Measurements from ENCODE around the gene LGI2. TPM values are rescaled to one million over a fixed set of nuclear protein-coding genes. Genes with fewer than 3 reads are reported as not detected.

Gene LGI2
- total RNA-seq, 1 donor from 2014 or later, result 1.6 TPM

DNA sequence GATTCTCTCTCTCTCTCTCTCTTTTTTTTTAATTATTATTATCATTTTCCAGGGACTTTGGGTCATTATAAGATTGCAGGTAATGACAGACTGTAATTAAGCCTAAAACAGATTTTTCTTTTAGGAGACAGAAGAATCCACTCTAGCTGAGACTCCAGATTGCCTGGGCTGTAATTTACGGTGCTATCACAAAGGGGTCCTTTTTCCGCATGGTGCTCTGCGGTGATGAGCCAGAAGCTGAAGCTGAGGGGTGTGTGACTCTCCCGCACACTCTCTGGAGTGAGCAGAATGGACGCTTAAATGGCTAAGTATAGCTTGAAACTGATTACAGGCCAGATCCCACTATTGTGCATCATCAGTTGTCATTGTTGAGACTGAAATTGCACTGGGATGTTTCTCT is 50.0 kb downstream of the LGI2 start:
- H3K9me3 ChIP-seq (ENCODE audit: control insufficient read depth in 3 of 3, low read length in 3 of 3), result no peaks in the 10 kb centered on the region
- no peak overlapping the region for H3K9ac ChIP-seq (ENCODE audit: low read depth in 1 of 3, low read length in 3 of 3)
- peaks cover 0 to 3% (median 0%) of the 10 kb centered on the region in 3 donors for H3K27me3 ChIP-seq (ENCODE audit: control insufficient read depth in 3 of 3, insufficient read depth in 3 of 3, low read length in 3 of 3)
- H3K27ac ChIP-seq (ENCODE audit: low read depth, low read length), result no peak overlapping the region
- peaks cover 0 to 8% (median 7%) of the 10 kb centered on the region in 3 donors for H3K4me1 ChIP-seq (ENCODE audit: control insufficient read depth in 3 of 3, insufficient read depth in 3 of 3, low read length in 3 of 3)
- no peak overlapping the region for H3K4me3 ChIP-seq (ENCODE audit: low read length in 3 of 3)
- H3K36me3 ChIP-seq (ENCODE audit: control insufficient read depth in 3 of 3, insufficient read depth in 3 of 3, low read length in 3 of 3), result no peaks in the 10 kb centered on the region

DNA sequence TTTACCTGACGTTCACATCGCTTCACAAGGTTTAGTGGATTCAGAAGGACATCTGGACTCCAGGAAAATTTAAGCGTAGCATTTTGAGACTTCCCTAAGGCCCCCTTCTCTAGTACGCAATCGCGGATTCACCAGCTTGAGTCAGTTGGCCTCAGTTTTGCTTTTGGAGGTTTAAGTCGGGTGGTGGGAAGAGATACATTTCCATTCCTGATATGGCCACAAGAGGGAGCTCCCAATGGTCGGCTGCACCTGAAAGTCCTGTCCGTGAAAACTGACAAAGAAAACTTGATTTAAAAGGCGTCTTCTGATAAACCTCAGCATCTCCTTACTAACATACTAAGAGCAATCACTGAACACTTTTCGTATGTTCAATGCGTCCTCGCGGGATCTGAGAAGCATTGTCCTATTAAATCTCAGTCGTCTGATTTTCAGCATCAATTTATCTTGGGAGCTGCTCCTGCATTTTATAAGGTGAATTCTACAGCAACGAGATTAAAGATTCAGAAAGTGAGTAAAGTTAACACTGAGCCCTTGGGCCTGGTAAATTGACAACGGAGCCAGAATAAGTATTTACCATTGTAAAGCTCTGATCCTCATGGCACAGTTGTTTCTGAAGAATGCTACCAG is 50.6 kb downstream of the LGI2 start:
- peak overlapping the region; percentile 2 to 74 (median 46) for H3K4me3 ChIP-seq (ENCODE audit: low read length in 3 of 3)
- peak overlapping the region; percentile 80 for H3K27ac ChIP-seq (ENCODE audit: low read depth, low read length)
- H3K4me1 ChIP-seq (ENCODE audit: control insufficient read depth in 3 of 3, insufficient read depth in 3 of 3, low read length in 3 of 3), result peaks cover 0 to 8% (median 7%) of the 10 kb centered on the region in 3 donors
- H3K9me3 ChIP-seq (ENCODE audit: control insufficient read depth in 3 of 3, low read length in 3 of 3), result no peaks in the 10 kb centered on the region
- H3K36me3 ChIP-seq (ENCODE audit: control insufficient read depth in 3 of 3, insufficient read depth in 3 of 3, low read length in 3 of 3), result no peaks in the 10 kb centered on the region
- H3K9ac ChIP-seq (ENCODE audit: low read depth in 1 of 3, low read length in 3 of 3), result peak overlapping the region; percentile 46 to 84 (median 71)
- H3K27me3 ChIP-seq (ENCODE audit: control insufficient read depth in 3 of 3, insufficient read depth in 3 of 3, low read length in 3 of 3), result peaks cover 0 to 3% (median 0%) of the 10 kb centered on the region in 3 donors

DNA sequence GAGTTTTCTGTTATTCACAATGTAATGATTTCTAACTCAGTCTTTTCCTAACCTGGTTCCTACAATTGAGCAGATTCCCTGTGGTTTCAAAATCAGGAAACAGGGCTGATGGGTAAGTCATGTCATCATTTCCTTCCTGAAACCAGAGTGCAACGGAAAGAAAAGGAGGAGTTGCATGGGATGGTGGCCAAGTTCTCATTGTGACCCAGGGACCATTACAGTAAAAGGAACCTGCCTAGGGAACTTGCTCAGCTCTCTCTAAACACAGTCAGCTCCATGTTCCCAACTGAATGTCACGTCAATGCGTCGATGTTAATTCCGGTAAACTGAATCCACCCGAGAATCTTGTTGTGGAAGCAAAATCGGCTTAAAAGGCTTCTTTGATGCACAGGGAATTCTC is 51.2 kb downstream of the LGI2 start:
- peak overlapping the region; percentile 46 to 84 (median 71) for H3K9ac ChIP-seq (ENCODE audit: low read depth in 1 of 3, low read length in 3 of 3)
- H3K27me3 ChIP-seq (ENCODE audit: control insufficient read depth in 3 of 3, insufficient read depth in 3 of 3, low read length in 3 of 3), result peaks cover 0 to 3% (median 0%) of the 10 kb centered on the region in 3 donors
- H3K4me1 ChIP-seq (ENCODE audit: control insufficient read depth in 3 of 3, insufficient read depth in 3 of 3, low read length in 3 of 3), result peaks cover 0 to 7% (median 5%) of the 10 kb centered on the region in 3 donors
- H3K36me3 ChIP-seq (ENCODE audit: control insufficient read depth in 3 of 3, insufficient read depth in 3 of 3, low read length in 3 of 3), result no peaks in the 10 kb centered on the region
- peak overlapping the region in 2 of 3 donors; percentile 46 to 74 for H3K4me3 ChIP-seq (ENCODE audit: low read length in 3 of 3)
- no peaks in the 10 kb centered on the region for H3K9me3 ChIP-seq (ENCODE audit: control insufficient read depth in 3 of 3, low read length in 3 of 3)
- peak overlapping the region; percentile 80 for H3K27ac ChIP-seq (ENCODE audit: low read depth, low read length)

DNA sequence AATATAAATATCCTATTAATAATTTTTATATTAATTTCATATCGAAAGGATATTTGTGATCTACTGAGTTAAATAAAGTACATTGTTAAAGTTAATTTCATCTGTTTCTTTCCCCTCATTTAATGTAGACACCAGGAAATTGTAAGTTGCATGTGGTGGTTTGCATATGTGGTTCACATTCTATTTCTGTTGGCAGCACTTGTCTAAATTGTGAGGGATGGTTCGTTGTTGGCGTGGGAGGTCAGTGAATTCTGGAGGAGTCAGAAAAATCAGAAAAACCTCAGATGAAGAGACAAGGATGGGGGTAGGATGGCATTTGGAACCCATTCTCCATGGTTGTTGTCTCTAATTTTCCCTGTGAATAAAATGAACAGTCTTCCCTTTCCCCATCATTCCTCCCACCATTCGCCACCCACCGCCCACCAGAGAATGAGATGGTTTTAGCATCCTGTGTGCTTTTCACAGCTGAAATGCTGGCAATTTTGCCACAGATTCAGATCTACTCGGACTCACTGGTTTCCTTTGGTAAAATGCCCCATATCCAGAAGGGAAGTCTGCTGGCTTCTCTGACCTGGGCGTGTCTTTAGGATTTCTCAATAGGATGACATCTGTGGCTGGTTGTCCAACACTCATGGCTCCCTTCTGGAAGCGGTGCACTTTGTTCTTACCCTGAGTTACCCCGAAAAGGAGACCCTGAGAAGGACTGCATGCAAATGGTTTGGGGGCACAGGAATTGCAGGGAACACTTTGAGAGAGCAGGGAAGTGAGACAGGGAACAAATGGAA is 52.3 kb downstream of the LGI2 start:
- H3K27ac ChIP-seq (ENCODE audit: low read depth, low read length), result peak overlapping the region; percentile 80
- H3K9me3 ChIP-seq (ENCODE audit: control insufficient read depth in 3 of 3, low read length in 3 of 3), result no peaks in the 10 kb centered on the region
- no peaks in the 10 kb centered on the region for H3K36me3 ChIP-seq (ENCODE audit: control insufficient read depth in 3 of 3, insufficient read depth in 3 of 3, low read length in 3 of 3)
- H3K27me3 ChIP-seq (ENCODE audit: control insufficient read depth in 3 of 3, insufficient read depth in 3 of 3, low read length in 3 of 3), result peaks cover 0 to 3% (median 0%) of the 10 kb centered on the region in 3 donors
- peaks cover 0 to 7% (median 5%) of the 10 kb centered on the region in 3 donors for H3K4me1 ChIP-seq (ENCODE audit: control insufficient read depth in 3 of 3, insufficient read depth in 3 of 3, low read length in 3 of 3)
- no peak overlapping the region for H3K9ac ChIP-seq (ENCODE audit: low read depth in 1 of 3, low read length in 3 of 3)
- no peak overlapping the region for H3K4me3 ChIP-seq (ENCODE audit: low read length in 3 of 3)

DNA sequence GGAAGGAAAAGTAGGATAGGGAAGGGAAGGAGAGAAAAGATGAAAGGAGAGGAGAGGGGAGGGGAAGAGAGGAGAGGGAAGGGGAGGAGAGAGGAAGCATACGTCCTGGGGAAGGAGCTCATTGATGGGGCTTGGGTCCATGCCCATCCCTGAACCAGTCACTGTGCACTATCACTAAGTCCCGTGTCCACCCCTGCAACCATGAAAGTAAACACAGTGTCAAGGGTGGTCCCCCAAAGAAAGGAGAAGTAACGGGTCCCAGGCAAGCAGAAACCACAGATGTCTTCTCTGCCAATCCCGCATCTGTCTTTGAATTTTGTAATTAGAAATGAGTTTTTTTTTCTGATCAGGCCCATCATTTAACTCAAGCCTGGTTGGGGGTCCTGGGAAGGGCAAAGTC is 55.2 kb downstream of the LGI2 start:
- H3K27ac ChIP-seq (ENCODE audit: low read depth, low read length), result no peak overlapping the region
- H3K9ac ChIP-seq (ENCODE audit: low read depth in 1 of 3, low read length in 3 of 3), result no peak overlapping the region
- no peak overlapping the region for H3K4me3 ChIP-seq (ENCODE audit: low read length in 3 of 3)
- no peaks in the 10 kb centered on the region for H3K36me3 ChIP-seq (ENCODE audit: control insufficient read depth in 3 of 3, insufficient read depth in 3 of 3, low read length in 3 of 3)
- H3K9me3 ChIP-seq (ENCODE audit: control insufficient read depth in 3 of 3, low read length in 3 of 3), result no peaks in the 10 kb centered on the region
- peaks cover 0 to 7% (median 5%) of the 10 kb centered on the region in 3 donors for H3K4me1 ChIP-seq (ENCODE audit: control insufficient read depth in 3 of 3, insufficient read depth in 3 of 3, low read length in 3 of 3)
- peaks cover 0 to 3% (median 0%) of the 10 kb centered on the region in 3 donors for H3K27me3 ChIP-seq (ENCODE audit: control insufficient read depth in 3 of 3, insufficient read depth in 3 of 3, low read length in 3 of 3)

DNA sequence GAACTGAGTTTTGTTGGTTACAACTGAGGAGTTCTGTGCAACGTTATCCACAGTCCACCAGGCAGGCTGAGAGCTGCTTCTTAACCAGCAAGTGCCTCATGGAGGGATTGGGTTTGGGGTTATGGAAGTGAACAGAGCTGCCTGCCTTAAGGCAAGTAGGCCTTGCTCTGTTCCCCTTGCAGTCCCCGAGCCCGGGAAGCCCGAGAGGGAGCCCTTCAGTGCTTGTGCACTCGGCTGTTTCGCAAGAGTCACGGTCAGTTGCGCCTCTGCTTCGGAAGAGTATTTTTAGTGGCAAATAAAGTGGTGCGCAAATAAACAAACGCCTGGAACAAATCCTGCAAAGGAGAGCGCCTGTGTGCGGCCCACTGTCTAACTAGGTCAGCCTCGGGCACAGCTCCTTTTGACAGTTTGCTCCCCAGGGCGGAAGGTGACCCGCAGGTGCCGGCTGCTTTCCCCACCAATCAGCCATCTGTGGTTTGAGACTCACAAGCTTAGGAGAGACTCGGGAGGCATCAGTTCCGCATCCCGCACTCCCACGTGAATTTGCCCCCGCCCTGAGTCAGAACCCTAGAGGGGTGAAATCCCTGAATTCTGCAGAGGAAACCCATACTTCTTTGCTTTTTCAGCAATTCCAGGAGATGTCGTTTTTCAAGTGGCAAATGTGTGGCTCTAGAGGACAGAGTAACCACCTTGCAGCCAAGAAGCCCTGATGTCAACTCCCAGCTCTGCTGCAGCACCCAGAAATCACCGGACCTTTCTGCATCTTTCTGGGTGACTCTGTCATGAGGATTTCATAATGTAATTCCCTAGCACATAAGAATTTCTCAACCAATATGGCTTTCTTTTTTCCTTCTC is 56.8 kb downstream of the LGI2 start:
- Histone ChIP-seq H3K4me1 (ENCODE audit: control insufficient read depth in 3 of 3, insufficient read depth in 3 of 3, low read length in 3 of 3) (peaks cover 0 to 3% (median 2%) of the 10 kb centered on the region in 3 donors), H3K36me3 (ENCODE audit: control insufficient read depth in 3 of 3, insufficient read depth in 3 of 3, low read length in 3 of 3) (no peaks in the 10 kb centered on the region), H3K4me3 (ENCODE audit: low read length in 3 of 3) (no peak overlapping the region), H3K9me3 (ENCODE audit: control insufficient read depth in 3 of 3, low read length in 3 of 3) (no peaks in the 10 kb centered on the region), H3K27me3 (ENCODE audit: control insufficient read depth in 3 of 3, insufficient read depth in 3 of 3, low read length in 3 of 3) (peaks cover 0 to 3% (median 0%) of the 10 kb centered on the region in 3 donors), H3K9ac (ENCODE audit: low read depth in 1 of 3, low read length in 3 of 3) (no peak overlapping the region), H3K27ac (ENCODE audit: low read depth, low read length) (peak overlapping the region; percentile 36)

DNA sequence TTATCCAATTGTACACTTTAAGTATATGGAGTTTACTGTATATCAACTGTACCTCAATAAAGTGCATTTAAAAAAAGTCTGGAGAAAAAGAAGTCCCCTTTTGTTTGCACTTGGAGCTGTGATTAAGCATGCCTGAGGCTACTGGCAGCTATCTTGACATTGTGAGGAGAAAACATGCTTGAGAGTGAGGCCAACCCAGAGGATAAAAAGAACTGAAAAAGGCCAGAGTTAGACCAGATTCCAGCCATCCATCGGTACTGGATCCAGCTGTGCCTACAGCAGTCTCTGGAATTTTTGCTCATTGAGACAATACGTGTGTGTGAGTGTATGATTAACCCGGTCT is 57.4 kb downstream of the LGI2 start:
- H3K4me3 ChIP-seq (ENCODE audit: low read length in 3 of 3), result no peak overlapping the region
- H3K36me3 ChIP-seq (ENCODE audit: control insufficient read depth in 3 of 3, insufficient read depth in 3 of 3, low read length in 3 of 3), result no peaks in the 10 kb centered on the region
- no peak overlapping the region for H3K9ac ChIP-seq (ENCODE audit: low read depth in 1 of 3, low read length in 3 of 3)
- H3K27me3 ChIP-seq (ENCODE audit: control insufficient read depth in 3 of 3, insufficient read depth in 3 of 3, low read length in 3 of 3), result peaks cover 0 to 3% (median 0%) of the 10 kb centered on the region in 3 donors
- H3K9me3 ChIP-seq (ENCODE audit: control insufficient read depth in 3 of 3, low read length in 3 of 3), result no peaks in the 10 kb centered on the region
- H3K4me1 ChIP-seq (ENCODE audit: control insufficient read depth in 3 of 3, insufficient read depth in 3 of 3, low read length in 3 of 3), result no peaks in the 10 kb centered on the region
- peak overlapping the region; percentile 36 for H3K27ac ChIP-seq (ENCODE audit: low read depth, low read length)

DNA sequence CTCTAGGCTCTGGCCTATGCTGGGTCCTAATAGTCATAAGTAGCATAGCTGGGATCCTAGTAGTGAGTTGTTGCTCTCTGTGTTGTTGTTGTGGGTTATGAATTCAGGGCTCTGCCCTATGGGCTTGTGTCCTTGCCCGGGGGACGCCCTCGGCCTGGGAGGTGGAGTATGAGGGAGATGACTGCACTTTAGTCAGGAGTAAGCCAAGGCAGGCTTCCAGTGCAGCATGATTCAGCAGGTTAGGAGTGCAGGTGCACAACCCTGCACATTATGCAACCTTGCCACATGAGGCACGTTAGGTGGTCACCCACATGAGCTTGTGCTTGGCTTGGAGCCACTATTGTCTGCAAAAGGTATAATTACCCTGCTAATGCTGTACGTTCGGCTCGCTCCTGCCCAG is 59.6 kb downstream of the LGI2 start:
- Histone ChIP-seq H3K4me3 (ENCODE audit: low read length in 3 of 3) (no peak overlapping the region), H3K36me3 (ENCODE audit: control insufficient read depth in 3 of 3, insufficient read depth in 3 of 3, low read length in 3 of 3) (no peaks in the 10 kb centered on the region), H3K9me3 (ENCODE audit: control insufficient read depth in 3 of 3, low read length in 3 of 3) (no peaks in the 10 kb centered on the region), H3K27me3 (ENCODE audit: control insufficient read depth in 3 of 3, insufficient read depth in 3 of 3, low read length in 3 of 3) (no peaks in the 10 kb centered on the region), H3K27ac (ENCODE audit: low read depth, low read length) (no peak overlapping the region), H3K9ac (ENCODE audit: low read depth in 1 of 3, low read length in 3 of 3) (no peak overlapping the region), H3K4me1 (ENCODE audit: control insufficient read depth in 3 of 3, insufficient read depth in 3 of 3, low read length in 3 of 3) (no peaks in the 10 kb centered on the region)

DNA sequence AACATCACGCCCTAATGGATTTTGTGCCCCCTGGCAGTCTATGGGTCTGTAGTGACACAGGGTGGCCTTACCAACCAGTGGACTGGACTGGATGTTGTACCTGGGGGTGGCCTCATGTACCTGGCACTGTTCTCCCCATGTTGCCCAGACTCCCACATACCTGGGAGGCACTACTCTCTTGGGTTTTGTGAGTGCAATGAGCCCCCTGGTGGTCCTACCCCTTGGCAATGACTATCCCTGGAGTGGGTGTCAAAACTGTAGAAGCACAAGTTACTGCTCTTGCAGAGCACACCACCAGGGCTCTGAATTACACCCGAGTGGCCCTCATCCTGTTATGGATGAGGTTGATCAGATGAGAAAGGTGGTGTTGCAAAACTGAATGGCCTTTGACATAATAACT is 60.1 kb downstream of the LGI2 start:
- Histone ChIP-seq H3K9me3 (ENCODE audit: control insufficient read depth in 3 of 3, low read length in 3 of 3) (no peaks in the 10 kb centered on the region), H3K4me1 (ENCODE audit: control insufficient read depth in 3 of 3, insufficient read depth in 3 of 3, low read length in 3 of 3) (no peaks in the 10 kb centered on the region), H3K27me3 (ENCODE audit: control insufficient read depth in 3 of 3, insufficient read depth in 3 of 3, low read length in 3 of 3) (no peaks in the 10 kb centered on the region), H3K9ac (ENCODE audit: low read depth in 1 of 3, low read length in 3 of 3) (no peak overlapping the region), H3K4me3 (ENCODE audit: low read length in 3 of 3) (no peak overlapping the region), H3K27ac (ENCODE audit: low read depth, low read length) (no peak overlapping the region), H3K36me3 (ENCODE audit: control insufficient read depth in 3 of 3, insufficient read depth in 3 of 3, low read length in 3 of 3) (no peaks in the 10 kb centered on the region)

All from skeletal muscle tissue (tissue), 4 donors.